CD4-positive, CD25-positive, alpha-beta regulatory T cell (primary cell): ENCODE data around the gene USP17L5. TPM values are rescaled to one million over a fixed set of nuclear protein-coding genes. Genes with fewer than 3 reads are reported as not detected.
"Not testable (repeated sequence)": the region's sequence is repeated elsewhere in the genome, so short reads cannot be mapped to it uniquely, and the experiment has no call there.

Experiments
- ATAC-seq, 2 donors: fragments of 150-1000 bp; cut with Tn5 transposase; one replicate each; pipeline ENCODE4 v1.10.0; 2021; ENCODE audit warnings: low read depth in 2 of 2, moderate number of reproducible peaks in 2 of 2, moderate library complexity in 1 of 2
- DNase-seq, 3 donors: peaks; one replicate each; pipeline versions ENCODE4 v3.0.0 to v3.0.0-alpha.2; 2012 to 2022; ENCODE audit warnings: mixed read lengths in 1 of 3
- H3K27ac ChIP-seq: one replicate; pipeline ENCODE4 v1.7.0; 2013; ENCODE audit warnings: mild to moderate bottlenecking, low read length; ENCODE audit not compliant: insufficient read depth, poor library complexity, severe bottlenecking
- H3K27me3 ChIP-seq: one replicate; pipeline ENCODE4 v1.7.0; 2013; ENCODE audit warnings: low read length; ENCODE audit not compliant: control insufficient read depth, insufficient read depth
- H3K36me3 ChIP-seq: one replicate; pipeline ENCODE4 v1.7.0; 2013; ENCODE audit warnings: mild to moderate bottlenecking, low read length, moderate library complexity; ENCODE audit not compliant: control insufficient read depth, insufficient read depth
- H3K4me1 ChIP-seq: 2 replicates; pipeline ENCODE4 v1.7.0; 2013; ENCODE audit warnings: mild to moderate bottlenecking, low read length; ENCODE audit not compliant: insufficient read depth, control insufficient read depth, poor library complexity, severe bottlenecking
- H3K4me3 ChIP-seq: one replicate; pipeline ENCODE4 v1.7.0; 2013; ENCODE audit warnings: low read depth, mild to moderate bottlenecking, low read length, moderate library complexity
- H3K9me3 ChIP-seq, 2 experiments: 1 replicate in 1 of 2; 2 replicates in 1 of 2; pipeline ENCODE4 v1.7.0; 2013; ENCODE audit warnings: low read length in 2 of 2, mild to moderate bottlenecking in 1 of 2, moderate library complexity in 1 of 2; ENCODE audit not compliant: control insufficient read depth in 2 of 2
- H3K27ac Mint-ChIP-seq, 3 donors: one replicate each; pipeline ENCODE4 v1.8.0; 2020 to 2022; ENCODE audit warnings: mild to moderate bottlenecking in 3 of 3, mixed read lengths in 3 of 3, moderate library complexity in 2 of 3
- H3K27me3 Mint-ChIP-seq: one replicate; pipeline ENCODE4 v1.8.0; 2022; ENCODE audit warnings: mild to moderate bottlenecking, mixed read lengths
- H3K36me3 Mint-ChIP-seq: one replicate; pipeline ENCODE4 v1.8.0; 2020; ENCODE audit warnings: mixed read lengths
- H3K4me1 Mint-ChIP-seq, 4 donors: one replicate each; pipeline ENCODE4 v1.8.0; 2020 to 2022; ENCODE audit warnings: mixed read lengths in 4 of 4, mild to moderate bottlenecking in 1 of 4
- H3K4me3 Mint-ChIP-seq, 4 donors: one replicate each; pipeline ENCODE4 v1.8.0; 2020 to 2022; ENCODE audit warnings: mild to moderate bottlenecking in 4 of 4, mixed read lengths in 4 of 4, moderate library complexity in 3 of 4
- H3K9me3 Mint-ChIP-seq, 7 donors: one replicate each; pipeline ENCODE4 v1.8.0; 2020 to 2022; ENCODE audit warnings: mixed read lengths in 7 of 7, mild to moderate bottlenecking in 3 of 7, moderate library complexity in 2 of 7
- polyA plus RNA-seq, 4 donors: library from polyadenylated mRNA; unstranded; fragments of 300-500 nt; fragmentation: Illumina TruSeq; gene quantifications; one replicate each; pipeline ENCODE4 v1.2.3, GENCODE V29; 2021
- total RNA-seq: library from RNA; stranded (reverse); gene quantifications from one replicate; pipeline ENCODE4 v1.2.3, GENCODE V29; 2022

USP17L5 gene
- total RNA-seq (not detected), polyA plus RNA-seq (not detected)

GRCh38 chr4:9339103-9339502 is at the start of gene USP17L5:
Gene USP17L5, plus strand, starts transcription at chr4:9339403. Its CDS starts 0 bp downstream, at chr4:9339403.
- not testable (repeated sequence) for H3K4me1 Mint-ChIP-seq, H3K4me1 ChIP-seq, H3K27me3 ChIP-seq, H3K4me3 ChIP-seq, H3K27me3 Mint-ChIP-seq, H3K27ac Mint-ChIP-seq, H3K4me3 Mint-ChIP-seq, DNase-seq, H3K9me3 ChIP-seq, H3K36me3 Mint-ChIP-seq, H3K9me3 Mint-ChIP-seq, H3K36me3 ChIP-seq, H3K27ac ChIP-seq, ATAC-seq

GRCh38 chr4:9324191-9324590 is 15.0 kb upstream of the USP17L5 start:
- not testable (repeated sequence) for H3K9me3 Mint-ChIP-seq, H3K36me3 Mint-ChIP-seq, H3K27ac ChIP-seq, H3K27me3 Mint-ChIP-seq, H3K27ac Mint-ChIP-seq, H3K4me1 ChIP-seq, H3K4me1 Mint-ChIP-seq, DNase-seq, H3K27me3 ChIP-seq, H3K36me3 ChIP-seq, H3K9me3 ChIP-seq, H3K4me3 ChIP-seq, ATAC-seq, H3K4me3 Mint-ChIP-seq

- not testable (repeated sequence) for H3K9me3 Mint-ChIP-seq, ATAC-seq, H3K4me1 ChIP-seq, H3K27ac ChIP-seq, H3K4me3 ChIP-seq, H3K4me1 Mint-ChIP-seq, H3K4me3 Mint-ChIP-seq, H3K36me3 ChIP-seq, H3K9me3 ChIP-seq, H3K27me3 Mint-ChIP-seq, H3K27ac Mint-ChIP-seq, H3K27me3 ChIP-seq, H3K36me3 Mint-ChIP-seq, DNase-seq
Measured at GRCh38 chr4:9324865-9325264, 14.3 kb upstream of the USP17L5 start, which contains the start of gene USP17L24. Gene USP17L24, plus strand, starts transcription at chr4:9325165. Its CDS starts 0 bp downstream, at chr4:9325165.

GRCh38 chr4:9329611-9330010 is 9.6 kb upstream of the USP17L5 start, which contains the start of gene USP17L25:
Gene USP17L25, plus strand, starts transcription at chr4:9329911. Its CDS starts 0 bp downstream, at chr4:9329911.
- H3K4me3 Mint-ChIP-seq, H3K27me3 Mint-ChIP-seq, H3K36me3 Mint-ChIP-seq, H3K4me3 ChIP-seq, H3K9me3 Mint-ChIP-seq, DNase-seq, H3K27me3 ChIP-seq, H3K4me1 ChIP-seq, H3K9me3 ChIP-seq, ATAC-seq, H3K4me1 Mint-ChIP-seq, H3K27ac Mint-ChIP-seq, H3K36me3 ChIP-seq, H3K27ac ChIP-seq: not testable (repeated sequence)

- H3K27ac Mint-ChIP-seq, H3K9me3 Mint-ChIP-seq: not testable (repeated sequence)
Measured at GRCh38 chr4:9334358-9334757, 4.8 kb upstream of the USP17L5 start, which contains the start of gene USP17L26. Gene USP17L26, plus strand, starts transcription at chr4:9334658. Its CDS starts 0 bp downstream, at chr4:9334658.

GRCh38 chr4:9343848-9344247 is 4.6 kb downstream of the USP17L5 start, which contains the start of gene USP17L27:
Gene USP17L27, plus strand, starts transcription at chr4:9344148. Its CDS starts 0 bp downstream, at chr4:9344148.
- H3K27ac Mint-ChIP-seq, H3K27ac ChIP-seq, H3K4me1 ChIP-seq, H3K4me3 Mint-ChIP-seq, H3K4me3 ChIP-seq, H3K27me3 Mint-ChIP-seq, H3K36me3 ChIP-seq, H3K36me3 Mint-ChIP-seq, H3K9me3 Mint-ChIP-seq, H3K27me3 ChIP-seq, DNase-seq, H3K4me1 Mint-ChIP-seq, H3K9me3 ChIP-seq, ATAC-seq: not testable (repeated sequence)

More at GRCh38 chr4:9334358-9334757, 4.8 kb upstream of the USP17L5 start, which contains the start of gene USP17L26:
- not testable (repeated sequence) for H3K9me3 ChIP-seq, H3K4me3 ChIP-seq, H3K4me1 ChIP-seq, H3K4me1 Mint-ChIP-seq, H3K36me3 Mint-ChIP-seq, ATAC-seq, H3K36me3 ChIP-seq, H3K27me3 ChIP-seq, H3K27me3 Mint-ChIP-seq, H3K4me3 Mint-ChIP-seq, H3K27ac ChIP-seq, DNase-seq

GRCh38 chr4:9348593-9348992 is 9.4 kb downstream of the USP17L5 start, which contains the start of gene USP17L28:
Gene USP17L28, plus strand, starts transcription at chr4:9348893. Its CDS starts 0 bp downstream, at chr4:9348893.
- not testable (repeated sequence) for H3K27ac Mint-ChIP-seq, H3K27me3 ChIP-seq, H3K4me1 ChIP-seq, H3K27me3 Mint-ChIP-seq, H3K4me3 Mint-ChIP-seq, ATAC-seq, DNase-seq, H3K36me3 Mint-ChIP-seq, H3K9me3 Mint-ChIP-seq, H3K4me3 ChIP-seq, H3K9me3 ChIP-seq, H3K4me1 Mint-ChIP-seq, H3K36me3 ChIP-seq, H3K27ac ChIP-seq

- not testable (repeated sequence) for H3K36me3 Mint-ChIP-seq, H3K9me3 Mint-ChIP-seq, ATAC-seq, H3K9me3 ChIP-seq, H3K27me3 ChIP-seq, H3K27me3 Mint-ChIP-seq, DNase-seq, H3K4me1 Mint-ChIP-seq, H3K4me3 ChIP-seq, H3K4me1 ChIP-seq, H3K27ac ChIP-seq, H3K36me3 ChIP-seq, H3K4me3 Mint-ChIP-seq, H3K27ac Mint-ChIP-seq
Measured at GRCh38 chr4:9350866-9351265, 11.7 kb downstream of the USP17L5 start.
